SK-N-SH (cell line): ENCODE data around the gene PTPRF.

Experiments used
- CHD2 ChIP-seq: fragments of 150-350 bp; IDR thresholded peaks from 2 replicates; pipeline ENCODE4 v1.6.1; 2018; ENCODE audit warnings: low read length; ENCODE audit not compliant: partially characterized antibody
- CTCF ChIP-seq: fragments of 200-600 bp; sonication (generic); IDR thresholded peaks from 2 replicates; pipeline ENCODE4 v1.6.1; 2017; ENCODE audit warnings: antibody characterized with exemption, mild to moderate bottlenecking, moderate library complexity
- FOXM1 ChIP-seq: IDR thresholded peaks from 2 replicates; pipeline ENCODE4 v1.4.0; 2012; ENCODE audit warnings: low read depth, mild to moderate bottlenecking
- NFIC ChIP-seq: IDR thresholded peaks from 2 replicates; pipeline ENCODE4 v1.4.0; 2012; ENCODE audit warnings: borderline replicate concordance
- POLR2AphosphoS5 ChIP-seq: IDR thresholded peaks from 2 replicates; pipeline ENCODE4 v1.6.1; 2012; ENCODE audit warnings: low read depth, low read length
- RAD21 ChIP-seq: IDR thresholded peaks from 2 replicates; pipeline ENCODE4 v1.6.1; 2012; ENCODE audit warnings: mild to moderate bottlenecking, low read length
- REST ChIP-seq: IDR thresholded peaks from 2 replicates; pipeline ENCODE4 v1.6.1; 2012; ENCODE audit warnings: mild to moderate bottlenecking, low read depth, low read length, moderate library complexity
- RXRA ChIP-seq: IDR thresholded peaks from 2 replicates; pipeline ENCODE4 v1.4.0; 2012; ENCODE audit warnings: low read depth, mild to moderate bottlenecking, borderline replicate concordance
- TAF1 ChIP-seq: IDR thresholded peaks from 2 replicates; pipeline ENCODE4 v1.6.1; 2012; ENCODE audit warnings: low read depth, mild to moderate bottlenecking, low read length, moderate library complexity, borderline replicate concordance
- TCF12 ChIP-seq: IDR thresholded peaks from 2 replicates; pipeline ENCODE4 v1.4.0; 2012
- YY1 ChIP-seq: IDR thresholded peaks from 2 replicates; pipeline ENCODE4 v1.4.0; 2012; ENCODE audit warnings: low read depth, mild to moderate bottlenecking
- TF ChIP-seq, protein P1 (sequence below): IDR thresholded peaks from 2 replicates; pipeline ENCODE4; 2012
- TF ChIP-seq, protein P2 (sequence below): fragments of 150-350 bp; IDR thresholded peaks from 2 replicates; pipeline ENCODE4 v1.6.1; 2017; ENCODE audit warnings: antibody characterized with exemption, low read length, low read depth, borderline replicate concordance
- TF ChIP-seq, protein P3 (sequence below): IDR thresholded peaks from 2 replicates; pipeline ENCODE4 v1.4.0; 2012; ENCODE audit warnings: low read depth

GRCh38 chr1:43584204-43584603 lies 53.5 kb downstream of the PTPRF start:
- TF ChIP-seq CTCF (no peak), TAF1 (no peak), RAD21 (no peak), NFIC (no peak), YY1 (no peak), POLR2AphosphoS5 (no peak), TCF12 (no peak), REST (no peak), FOXM1 (no peak), RXRA (no peak), CHD2 (no peak)
- TF ChIP-seq, protein P1, sequence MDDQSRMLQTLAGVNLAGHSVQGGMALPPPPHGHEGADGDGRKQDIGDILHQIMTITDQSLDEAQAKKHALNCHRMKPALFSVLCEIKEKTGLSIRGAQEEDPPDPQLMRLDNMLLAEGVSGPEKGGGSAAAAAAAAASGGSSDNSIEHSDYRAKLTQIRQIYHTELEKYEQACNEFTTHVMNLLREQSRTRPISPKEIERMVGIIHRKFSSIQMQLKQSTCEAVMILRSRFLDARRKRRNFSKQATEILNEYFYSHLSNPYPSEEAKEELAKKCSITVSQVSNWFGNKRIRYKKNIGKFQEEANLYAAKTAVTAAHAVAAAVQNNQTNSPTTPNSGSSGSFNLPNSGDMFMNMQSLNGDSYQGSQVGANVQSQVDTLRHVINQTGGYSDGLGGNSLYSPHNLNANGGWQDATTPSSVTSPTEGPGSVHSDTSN = no peak
- TF ChIP-seq, protein P2, sequence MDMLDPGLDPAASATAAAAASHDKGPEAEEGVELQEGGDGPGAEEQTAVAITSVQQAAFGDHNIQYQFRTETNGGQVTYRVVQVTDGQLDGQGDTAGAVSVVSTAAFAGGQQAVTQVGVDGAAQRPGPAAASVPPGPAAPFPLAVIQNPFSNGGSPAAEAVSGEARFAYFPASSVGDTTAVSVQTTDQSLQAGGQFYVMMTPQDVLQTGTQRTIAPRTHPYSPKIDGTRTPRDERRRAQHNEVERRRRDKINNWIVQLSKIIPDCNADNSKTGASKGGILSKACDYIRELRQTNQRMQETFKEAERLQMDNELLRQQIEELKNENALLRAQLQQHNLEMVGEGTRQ = no peak
- TF ChIP-seq, protein P3, sequence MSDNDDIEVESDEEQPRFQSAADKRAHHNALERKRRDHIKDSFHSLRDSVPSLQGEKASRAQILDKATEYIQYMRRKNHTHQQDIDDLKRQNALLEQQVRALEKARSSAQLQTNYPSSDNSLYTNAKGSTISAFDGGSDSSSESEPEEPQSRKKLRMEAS = no peak
